K562 (cell line): ENCODE measurements around the gene DMAC2L. TPM values are rescaled to one million over a fixed set of nuclear protein-coding genes. Genes with fewer than 3 reads are reported as not detected.

Experiments used
- ARID3B ChIP-seq: fragments of 250-450 bp; sonication (Bioruptor Pico); IDR thresholded peaks from 2 replicates; pipeline ENCODE4 v1.4.0; 2020; ENCODE audit warnings: borderline replicate concordance
- CC2D1A ChIP-seq: fragments of 450-650 bp; IDR thresholded peaks from 2 replicates; pipeline ENCODE4 v1.6.1; 2017; ENCODE audit warnings: mild to moderate bottlenecking
- CEBPZ ChIP-seq: fragments of 150-350 bp; IDR thresholded peaks from 2 replicates; pipeline ENCODE4 v1.6.1; 2014; ENCODE audit warnings: low read depth, mild to moderate bottlenecking, low read length, borderline replicate concordance
- CHCHD3 ChIP-seq: fragments of 250-450 bp; sonication (Bioruptor Pico); IDR thresholded peaks from 2 replicates; pipeline ENCODE4 v2.1.2; 2022; ENCODE audit warnings: mild to moderate bottlenecking
- E2F3 ChIP-seq: fragments of 250-450 bp; sonication (Bioruptor Pico); IDR thresholded peaks from 2 replicates; pipeline ENCODE4 v1.4.0; 2020; ENCODE audit warnings: mild to moderate bottlenecking
- GABPB2 ChIP-seq: fragments of 250-450 bp; sonication (Bioruptor Pico); conservative IDR thresholded peaks from 2 replicates; pipeline ENCODE4 v1.5.1; 2021; ENCODE audit warnings: mild to moderate bottlenecking
- HLTF ChIP-seq: fragments of 450-650 bp; IDR thresholded peaks from 2 replicates; pipeline ENCODE4 v1.6.1; 2016
- NR2C1 ChIP-seq, 2 experiments: fragments of 450-650 bp; IDR thresholded peaks; 2 replicates each; pipeline ENCODE4 v1.6.1; 2017; ENCODE audit warnings: mild to moderate bottlenecking in 2 of 2, antibody characterized with exemption in 1 of 2, inconsistent platforms in 1 of 2, missing compliant biosample characterization in 1 of 2, missing genetic modification characterization in 1 of 2
- PRPF4 ChIP-seq: fragments of 200-400 bp; formaldehyde crosslinking; IDR thresholded peaks from one replicate; pipeline ENCODE4 v1.6.1; 2017; ENCODE audit warnings: low read length, low read depth, mild to moderate bottlenecking; ENCODE audit not compliant: insufficient read depth, poor library complexity, severe bottlenecking
- SMAD1 ChIP-seq: fragments of 150-350 bp; IDR thresholded peaks from 2 replicates; pipeline ENCODE4 v1.6.1; 2014; ENCODE audit warnings: low read length, low read depth; ENCODE audit not compliant: partially characterized antibody
- SRSF7 ChIP-seq: fragments of 200-400 bp; formaldehyde crosslinking; optimal IDR thresholded peaks from 2 replicates; pipeline ENCODE3; 2017; ENCODE audit warnings: mild to moderate bottlenecking, low read depth, low read length
- ZNF140 ChIP-seq: fragments of 250-450 bp; sonication (Bioruptor Pico); IDR thresholded peaks from 2 replicates; pipeline ENCODE4 v1.8.0; 2021; ENCODE audit warnings: moderate library complexity, mild to moderate bottlenecking, inconsistent platforms
- ZNF407 ChIP-seq: fragments of 450-650 bp; IDR thresholded peaks from 2 replicates; pipeline ENCODE4 v1.6.1; 2016; ENCODE audit warnings: low read depth
- polyA plus RNA-seq, 8 experiments: library from polyadenylated mRNA; depleted of rRNA in 4 of 8; stranded (reverse) in 5 of 8; unstranded in 3 of 8; fragments of >200 nt; fragmentation: Nextera tagmentation in 2 of 8; fragmentation: Illumina TruSeq in 1 of 8; extraction: Ambion mirVana in 2 of 8; extraction: Trizol in 1 of 8; gene quantifications; 2 replicates each; pipeline versions ENCODE4 v1.2.1 to v1.2.3, GENCODE V29; 2011 to 2014; ENCODE audit warnings: inconsistent platforms in 1 of 8, missing spikeins in 1 of 8
- total RNA-seq, 7 experiments: library from RNA; depleted of rRNA in 6 of 7; stranded (reverse); fragments of >200 nt in 6 of 7; fragmentation: Illumina TruSeq in 2 of 7; extraction: Trizol in 2 of 7; gene quantifications; 2 replicates each; pipeline versions ENCODE4 v1.2.1 to v1.2.3, GENCODE V29; 2011 to 2021; ENCODE audit warnings: low replicate concordance in 1 of 7

DMAC2L gene
- total and polyA plus RNA-seq, 9 of the 15 experiments (the other 6 are each of a cell fraction or from before 2014, with no cell fraction given), result 4.0 to 37.2 (median 9.3) TPM

GRCh38 chr14:50347521-50347920 is 35.4 kb downstream of the DMAC2L start (continued):
- TF ChIP-seq ARID3B (CRISPR knock-in tag) (no peak), ZNF140 (CRISPR knock-in tag) (no peak), SMAD1 (no peak), CC2D1A (no peak), CEBPZ (no peak), GABPB2 (CRISPR knock-in tag) (no peak), HLTF (no peak), NR2C1 (IDR thresholded peaks at IDR 0.05) (0 out of 2 replicates have a peak, but pooled peaks have one; percentile 31), NR2C1 (tag; IDR thresholded peaks at IDR 0.05) (no peak), E2F3 (CRISPR knock-in tag) (no peak), SRSF7 (no peak), ZNF407 (no peak), PRPF4 (no peak), CHCHD3 (CRISPR knock-in tag) (no peak)
